Activated CD4-positive, alpha-beta T cell treated with anti-CD3 and anti-CD28 coated beads, Interleukin-2, Interleukin-4, amounts not matched to agents 100 ng/mL and 50 ng/mL, durations not matched to agents 16 hours and 8 hours (primary cell): Measurements from ENCODE around the gene UBE2D2.
A peak's percentile ranks its signal among the peaks of the same experiment; 100 is the strongest.

Experiments used
- DNase-seq: peaks from one replicate; pipeline ENCODE4 v3.0.0-alpha.2; 2020; ENCODE audit warnings: low spot score

Gene UBE2D2

GRCh38 chr5:139660923-139661814, 100.0 kb downstream of the UBE2D2 start:
- no peak for DNase-seq

GRCh38 chr5:139662617-139663016, 101.5 kb downstream of the UBE2D2 start:
- DNase-seq = no peak

- DNase-seq = no peak
Measured at GRCh38 chr5:139663207-139664085, 102.3 kb downstream of the UBE2D2 start.

- DNase-seq = no peak
Measured at GRCh38 chr5:139664086-139664693, 103.1 kb downstream of the UBE2D2 start.

- DNase-seq = no peak
Measured at GRCh38 chr5:139664727-139665351, 103.7 kb downstream of the UBE2D2 start.

GRCh38 chr5:139665626-139666025, 104.5 kb downstream of the UBE2D2 start:
- DNase-seq = no peak

- no peak for DNase-seq
Measured at GRCh38 chr5:139666551-139666950, 105.4 kb downstream of the UBE2D2 start.

- DNase-seq = no peak
Measured at GRCh38 chr5:139667001-139667729, 106.0 kb downstream of the UBE2D2 start.

GRCh38 chr5:139667730-139668063, 106.6 kb downstream of the UBE2D2 start:
- DNase-seq = no peak

GRCh38 chr5:139668064-139668880, 107.1 kb downstream of the UBE2D2 start:
- peak; percentile 31 for DNase-seq

GRCh38 chr5:139668924-139669661, 108.0 kb downstream of the UBE2D2 start:
- DNase-seq = no peak

GRCh38 chr5:139669662-139670368, 108.7 kb downstream of the UBE2D2 start:
- no peak for DNase-seq

GRCh38 chr5:139670369-139671095, 109.4 kb downstream of the UBE2D2 start:
- no peak for DNase-seq

- no peak for DNase-seq
Measured at GRCh38 chr5:139671096-139671841, 110.1 kb downstream of the UBE2D2 start.

- DNase-seq = no peak
Measured at GRCh38 chr5:139675213-139675612, 114.1 kb downstream of the UBE2D2 start.

- no peak for DNase-seq
Measured at GRCh38 chr5:139675825-139676224, 114.7 kb downstream of the UBE2D2 start.

- no peak for DNase-seq
Measured at GRCh38 chr5:139676406-139676805, 115.3 kb downstream of the UBE2D2 start.
